Muscle layer of duodenum (tissue), 2 donors: Measurements from ENCODE around the gene BCORL1.

Experiments
- H3K27ac ChIP-seq: one replicate; pipeline ENCODE4 v1.7.0; 2013; ENCODE audit warnings: mild to moderate bottlenecking, low read length
- H3K27me3 ChIP-seq: one replicate; pipeline ENCODE4 v1.7.0; 2013; ENCODE audit warnings: low read depth, mild to moderate bottlenecking, control low read depth, low read length
- H3K36me3 ChIP-seq, 2 donors: one replicate each; pipeline ENCODE4 v1.7.0; 2013; ENCODE audit warnings: low read length in 2 of 2, control low read depth in 1 of 2, mild to moderate bottlenecking in 1 of 2; ENCODE audit not compliant: insufficient read depth in 2 of 2, control insufficient read depth in 1 of 2
- H3K4me1 ChIP-seq, 2 donors: one replicate each; pipeline ENCODE4 v1.7.0; 2013; ENCODE audit warnings: low read length in 2 of 2, mild to moderate bottlenecking in 2 of 2, control low read depth in 1 of 2, moderate library complexity in 1 of 2; ENCODE audit not compliant: insufficient read depth in 2 of 2, control insufficient read depth in 1 of 2
- H3K4me3 ChIP-seq, 2 donors: one replicate each; pipeline ENCODE4 v1.7.0; 2013; ENCODE audit warnings: low read length in 2 of 2, low read depth in 1 of 2, mild to moderate bottlenecking in 1 of 2
- H3K9me3 ChIP-seq, 2 donors: one replicate each; pipeline ENCODE4 v1.7.0; 2013; ENCODE audit warnings: low read length in 2 of 2, control low read depth in 1 of 2, mild to moderate bottlenecking in 1 of 2; ENCODE audit not compliant: control insufficient read depth in 1 of 2
- donor health status: healthy.

BCORL1 gene

GRCh38 chrX:129982300-129983251, at the start of gene BCORL1:
TSS of gene BCORL1 (plus strand) at chrX:129982635. CDS start at chrX:130005232, 22,597 bp downstream.
- Histone ChIP-seq H3K9me3 (no peaks in the 10 kb centered on the region), H3K27me3 (no peaks in the 10 kb centered on the region), H3K36me3 (no peaks in the 10 kb centered on the region), H3K4me1 (no peaks in the 10 kb centered on the region), H3K27ac (no peak within 1 kb of the TSS), H3K4me3 (peak within 1 kb of the TSS in 1 of 2 donors; percentile 50)

- Histone ChIP-seq H3K36me3 (peaks cover 0 to under 1% of the 10 kb centered on the region in 2 donors), H3K27ac (no peak overlapping the region), H3K27me3 (no peaks in the 10 kb centered on the region), H3K4me3 (peak overlapping the region in 1 of 2 donors; percentile 44), H3K4me1 (no peaks in the 10 kb centered on the region), H3K9me3 (no peaks in the 10 kb centered on the region)
These were observed 49.6 kb upstream of the BCORL1 start for GRCh38 chrX:129932821-129933321.

GRCh38 chrX:129933700-129934099, 48.7 kb upstream of the BCORL1 start:
- Histone ChIP-seq H3K27me3 (no peaks in the 10 kb centered on the region), H3K27ac (no peak overlapping the region)

GRCh38 chrX:129934461-129934860, 48.0 kb upstream of the BCORL1 start:
- Histone ChIP-seq H3K4me1 (no peaks in the 10 kb centered on the region), H3K27ac (no peak overlapping the region), H3K9me3 (no peaks in the 10 kb centered on the region), H3K36me3 (no peaks in the 10 kb centered on the region), H3K27me3 (no peaks in the 10 kb centered on the region), H3K4me3 (no peak overlapping the region)

More at GRCh38 chrX:129933700-129934099, 48.7 kb upstream of the BCORL1 start:
- Histone ChIP-seq H3K36me3 (no peaks in the 10 kb centered on the region), H3K4me3 (no peak overlapping the region), H3K4me1 (no peaks in the 10 kb centered on the region), H3K9me3 (no peaks in the 10 kb centered on the region)

GRCh38 chrX:129934952-129935351, 47.5 kb upstream of the BCORL1 start:
- no peaks in the 10 kb centered on the region for H3K9me3 ChIP-seq
- no peaks in the 10 kb centered on the region for H3K4me1 ChIP-seq
- no peak overlapping the region for H3K27ac ChIP-seq
- no peaks in the 10 kb centered on the region for H3K36me3 ChIP-seq
- H3K27me3 ChIP-seq: no peaks in the 10 kb centered on the region
- H3K4me3 ChIP-seq: no peak overlapping the region

- no peak overlapping the region for H3K27ac ChIP-seq
- no peaks in the 10 kb centered on the region for H3K4me1 ChIP-seq
- H3K27me3 ChIP-seq: no peaks in the 10 kb centered on the region
- no peaks in the 10 kb centered on the region for H3K36me3 ChIP-seq
- H3K9me3 ChIP-seq: no peaks in the 10 kb centered on the region
- no peak overlapping the region for H3K4me3 ChIP-seq
These were observed 44.4 kb upstream of the BCORL1 start for GRCh38 chrX:129938081-129938480.

- Histone ChIP-seq H3K4me3 (no peak overlapping the region), H3K9me3 (no peaks in the 10 kb centered on the region), H3K27me3 (no peaks in the 10 kb centered on the region), H3K27ac (no peak overlapping the region), H3K36me3 (no peaks in the 10 kb centered on the region), H3K4me1 (no peaks in the 10 kb centered on the region)
These were observed 42.4 kb upstream of the BCORL1 start for GRCh38 chrX:129939986-129940385.

- Histone ChIP-seq H3K9me3 (no peaks in the 10 kb centered on the region), H3K4me1 (no peaks in the 10 kb centered on the region), H3K27ac (no peak overlapping the region), H3K4me3 (no peak overlapping the region), H3K27me3 (no peaks in the 10 kb centered on the region), H3K36me3 (no peaks in the 10 kb centered on the region)
These were observed 41.7 kb upstream of the BCORL1 start for GRCh38 chrX:129940721-129941120.

- no peak overlapping the region for H3K4me3 ChIP-seq
- no peak overlapping the region for H3K27ac ChIP-seq
- H3K9me3 ChIP-seq: no peaks in the 10 kb centered on the region
- H3K4me1 ChIP-seq: no peaks in the 10 kb centered on the region
- H3K36me3 ChIP-seq: no peaks in the 10 kb centered on the region
- H3K27me3 ChIP-seq: no peaks in the 10 kb centered on the region
These were observed 37.3 kb upstream of the BCORL1 start for GRCh38 chrX:129945131-129945530.

GRCh38 chrX:129953334-129953648, 29.1 kb upstream of the BCORL1 start:
- Histone ChIP-seq H3K36me3 (no peaks in the 10 kb centered on the region), H3K27me3 (no peaks in the 10 kb centered on the region), H3K9me3 (no peaks in the 10 kb centered on the region), H3K4me3 (peak overlapping the region in 1 of 2 donors; percentile 50), H3K27ac (no peak overlapping the region), H3K4me1 (peaks cover 0 to 3% of the 10 kb centered on the region in 2 donors)

GRCh38 chrX:129953881-129954280, 28.6 kb upstream of the BCORL1 start:
- H3K9me3 ChIP-seq: no peaks in the 10 kb centered on the region
- no peak overlapping the region for H3K27ac ChIP-seq
- no peak overlapping the region for H3K4me3 ChIP-seq
- H3K27me3 ChIP-seq: no peaks in the 10 kb centered on the region
- H3K36me3 ChIP-seq: no peaks in the 10 kb centered on the region
- H3K4me1 ChIP-seq: peaks cover 0 to 3% of the 10 kb centered on the region in 2 donors
